Stimulated activated naive CD8-positive, alpha-beta T cell treated with anti-CD3 and anti-CD28 coated beads, Interleukin-15, Interleukin-2, amounts not matched to agents 100 ng/mL and 50 ng/mL, for 24 hours (primary cell): Measurements from ENCODE around the gene KDM4B.

Source experiments
- H3K27ac Mint-ChIP-seq: one replicate; pipeline ENCODE4 v1.8.0; 2021; ENCODE audit warnings: mild to moderate bottlenecking, mixed read lengths
- H3K27me3 Mint-ChIP-seq: one replicate; pipeline ENCODE4 v1.8.0; 2021; ENCODE audit warnings: mixed read lengths
- H3K36me3 Mint-ChIP-seq: one replicate; pipeline ENCODE4 v1.8.0; 2021; ENCODE audit warnings: low read depth, mixed read lengths
- H3K4me1 Mint-ChIP-seq: one replicate; pipeline ENCODE4 v1.8.0; 2021; ENCODE audit warnings: low read depth, mixed read lengths
- H3K4me3 Mint-ChIP-seq: one replicate; pipeline ENCODE4 v1.8.0; 2021; ENCODE audit warnings: mild to moderate bottlenecking, mixed read lengths
- H3K9me3 Mint-ChIP-seq: one replicate; pipeline ENCODE4 v1.8.0; 2021; ENCODE audit warnings: mixed read lengths

Gene KDM4B

GRCh38 chr19:5124111-5124855 is 155.4 kb downstream of the KDM4B start:
- Mint-ChIP-seq H3K36me3 (peaks cover 8% of the 10 kb centered on the region), H3K4me1 (peaks cover 32% of the 10 kb centered on the region), H3K27ac (no peak overlapping the region)

GRCh38 chr19:5125376-5125775 is 156.5 kb downstream of the KDM4B start:
- no peaks in the 10 kb centered on the region for H3K27me3 Mint-ChIP-seq
- H3K27ac Mint-ChIP-seq: no peak overlapping the region
- no peak overlapping the region for H3K4me3 Mint-ChIP-seq
- no peaks in the 10 kb centered on the region for H3K9me3 Mint-ChIP-seq
- H3K36me3 Mint-ChIP-seq: peaks cover 8% of the 10 kb centered on the region
- peaks cover 43% of the 10 kb centered on the region for H3K4me1 Mint-ChIP-seq

More at GRCh38 chr19:5124111-5124855, 155.4 kb downstream of the KDM4B start:
- Mint-ChIP-seq H3K9me3 (no peaks in the 10 kb centered on the region), H3K4me3 (no peak overlapping the region), H3K27me3 (no peaks in the 10 kb centered on the region)

- Mint-ChIP-seq H3K4me1 (peaks cover 48% of the 10 kb centered on the region), H3K27ac (no peak overlapping the region), H3K9me3 (no peaks in the 10 kb centered on the region), H3K36me3 (peaks cover 12% of the 10 kb centered on the region), H3K4me3 (no peak overlapping the region), H3K27me3 (no peaks in the 10 kb centered on the region)
These were observed 157.0 kb downstream of the KDM4B start for GRCh38 chr19:5125797-5126497.

GRCh38 chr19:5126498-5127223 is 157.7 kb downstream of the KDM4B start:
- no peak overlapping the region for H3K4me3 Mint-ChIP-seq

GRCh38 chr19:5127717-5128116 is 158.8 kb downstream of the KDM4B start:
- Mint-ChIP-seq H3K4me1 (peaks cover 40% of the 10 kb centered on the region), H3K27me3 (no peaks in the 10 kb centered on the region), H3K4me3 (no peak overlapping the region), H3K9me3 (no peaks in the 10 kb centered on the region), H3K36me3 (peaks cover 4% of the 10 kb centered on the region), H3K27ac (no peak overlapping the region)

More at GRCh38 chr19:5126498-5127223, 157.7 kb downstream of the KDM4B start:
- Mint-ChIP-seq H3K36me3 (peaks cover 12% of the 10 kb centered on the region), H3K27ac (no peak overlapping the region), H3K9me3 (no peaks in the 10 kb centered on the region), H3K4me1 (peaks cover 46% of the 10 kb centered on the region), H3K27me3 (no peaks in the 10 kb centered on the region)

GRCh38 chr19:5128251-5128935 is 159.5 kb downstream of the KDM4B start:
- no peak overlapping the region for H3K4me3 Mint-ChIP-seq
- no peak overlapping the region for H3K27ac Mint-ChIP-seq
- no peaks in the 10 kb centered on the region for H3K9me3 Mint-ChIP-seq
- peaks cover 4% of the 10 kb centered on the region for H3K36me3 Mint-ChIP-seq
- no peaks in the 10 kb centered on the region for H3K27me3 Mint-ChIP-seq
- H3K4me1 Mint-ChIP-seq: peaks cover 40% of the 10 kb centered on the region

GRCh38 chr19:5128936-5129389 is 160.1 kb downstream of the KDM4B start:
- Mint-ChIP-seq H3K27ac (peak overlapping the region; percentile 91), H3K27me3 (no peaks in the 10 kb centered on the region), H3K4me3 (no peak overlapping the region), H3K4me1 (peaks cover 40% of the 10 kb centered on the region), H3K36me3 (peaks cover 4% of the 10 kb centered on the region), H3K9me3 (no peaks in the 10 kb centered on the region)

- peaks cover 40% of the 10 kb centered on the region for H3K4me1 Mint-ChIP-seq
- H3K9me3 Mint-ChIP-seq: no peaks in the 10 kb centered on the region
- H3K27ac Mint-ChIP-seq: peak overlapping the region; percentile 91
- H3K36me3 Mint-ChIP-seq: peaks cover 4% of the 10 kb centered on the region
- H3K27me3 Mint-ChIP-seq: no peaks in the 10 kb centered on the region
- peak overlapping the region; percentile 75 for H3K4me3 Mint-ChIP-seq
These were observed 160.8 kb downstream of the KDM4B start for GRCh38 chr19:5129691-5130090.

- Mint-ChIP-seq H3K4me3 (peak overlapping the region; percentile 75), H3K36me3 (peaks cover 4% of the 10 kb centered on the region), H3K27ac (peak overlapping the region; percentile 91)
These were observed 161.6 kb downstream of the KDM4B start for GRCh38 chr19:5130371-5131030.

GRCh38 chr19:5131031-5131505 is 162.2 kb downstream of the KDM4B start:
- no peaks in the 10 kb centered on the region for H3K27me3 Mint-ChIP-seq
- H3K36me3 Mint-ChIP-seq: peaks cover 4% of the 10 kb centered on the region
- H3K4me1 Mint-ChIP-seq: peaks cover 33% of the 10 kb centered on the region
- peak overlapping the region; percentile 91 for H3K27ac Mint-ChIP-seq
- peak overlapping the region; percentile 75 for H3K4me3 Mint-ChIP-seq
- H3K9me3 Mint-ChIP-seq: no peaks in the 10 kb centered on the region

More at GRCh38 chr19:5130371-5131030, 161.6 kb downstream of the KDM4B start:
- Mint-ChIP-seq H3K27me3 (no peaks in the 10 kb centered on the region), H3K4me1 (peaks cover 38% of the 10 kb centered on the region), H3K9me3 (no peaks in the 10 kb centered on the region)

- H3K4me3 Mint-ChIP-seq: peak overlapping the region; percentile 81
- H3K9me3 Mint-ChIP-seq: no peaks in the 10 kb centered on the region
- H3K27ac Mint-ChIP-seq: peak overlapping the region; percentile 91
- H3K4me1 Mint-ChIP-seq: peaks cover 31% of the 10 kb centered on the region
- peaks cover 4% of the 10 kb centered on the region for H3K36me3 Mint-ChIP-seq
- H3K27me3 Mint-ChIP-seq: no peaks in the 10 kb centered on the region
These were observed 162.7 kb downstream of the KDM4B start for GRCh38 chr19:5131506-5132205.

GRCh38 chr19:5132206-5132560 is 163.3 kb downstream of the KDM4B start:
- peaks cover 4% of the 10 kb centered on the region for H3K36me3 Mint-ChIP-seq
- peaks cover 28% of the 10 kb centered on the region for H3K4me1 Mint-ChIP-seq
- no peak overlapping the region for H3K27ac Mint-ChIP-seq
- H3K9me3 Mint-ChIP-seq: no peaks in the 10 kb centered on the region
- no peaks in the 10 kb centered on the region for H3K27me3 Mint-ChIP-seq
- peak overlapping the region; percentile 81 for H3K4me3 Mint-ChIP-seq

GRCh38 chr19:5132698-5133651 is 164.1 kb downstream of the KDM4B start:
- Mint-ChIP-seq H3K9me3 (no peaks in the 10 kb centered on the region), H3K4me3 (peak overlapping the region; percentile 81), H3K27me3 (no peaks in the 10 kb centered on the region), H3K4me1 (peaks cover 29% of the 10 kb centered on the region), H3K36me3 (peaks cover 7% of the 10 kb centered on the region), H3K27ac (no peak overlapping the region)
